CD1c-positive myeloid dendritic cell (primary cell): ENCODE data around the gene DTNBP1.

Experiments used
- DNase-seq: peaks from one replicate; pipeline ENCODE4 v3.0.0-alpha.2; 2016; ENCODE audit errors: extremely low spot score

DTNBP1 gene

DNA sequence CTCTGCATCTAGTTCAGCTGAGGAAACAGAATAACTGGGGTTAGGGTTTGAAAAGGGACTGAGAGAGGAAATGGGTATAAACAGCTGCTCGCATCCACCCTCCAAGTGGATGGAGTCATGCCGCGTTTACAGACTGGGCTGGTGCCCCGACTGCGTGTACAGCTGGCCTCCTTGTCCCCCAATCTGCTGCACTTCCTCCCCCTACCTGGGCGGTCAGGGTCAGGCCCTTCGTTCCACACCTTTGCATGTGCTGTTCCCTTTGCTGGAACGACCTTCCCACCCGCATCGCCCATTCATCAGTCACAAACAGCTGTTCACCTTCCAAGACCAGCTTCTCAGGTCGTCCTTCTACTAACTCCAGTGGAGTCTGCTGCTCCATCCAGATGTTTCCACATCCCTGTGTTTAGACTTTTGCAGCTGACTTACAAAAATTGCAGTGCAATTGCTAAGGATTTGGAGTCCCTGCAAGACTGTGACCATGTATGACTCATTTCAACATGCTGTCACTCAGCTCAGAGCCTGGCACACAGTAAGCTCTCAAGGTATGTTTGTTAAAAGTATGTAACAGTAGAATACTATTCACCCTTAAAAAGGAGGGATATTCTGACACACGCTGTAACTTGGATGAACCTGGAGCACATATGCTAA lies 129.3 kb downstream of the DTNBP1 start:
- DNase-seq, result no peak

DNA sequence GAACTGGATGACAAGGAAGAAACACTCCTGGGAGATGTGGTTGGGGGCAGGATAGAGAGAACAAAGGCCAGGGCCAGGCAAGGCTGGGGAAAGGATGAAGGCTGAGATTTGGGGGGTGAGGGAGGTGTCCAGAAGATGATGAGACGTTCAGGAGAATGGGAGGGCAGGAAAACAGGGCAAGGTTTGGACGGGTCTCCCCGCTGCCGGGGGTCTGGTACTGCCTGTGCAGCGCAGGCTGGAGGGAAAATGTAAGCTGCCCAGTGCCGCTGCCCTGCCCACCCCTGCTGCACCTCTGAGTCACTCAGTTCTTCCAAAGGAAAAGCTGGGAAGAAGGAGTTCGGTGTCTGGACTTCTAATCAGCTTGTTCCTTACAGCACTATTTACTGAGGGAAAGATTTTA lies 130.9 kb downstream of the DTNBP1 start:
- no peak for DNase-seq

DNA sequence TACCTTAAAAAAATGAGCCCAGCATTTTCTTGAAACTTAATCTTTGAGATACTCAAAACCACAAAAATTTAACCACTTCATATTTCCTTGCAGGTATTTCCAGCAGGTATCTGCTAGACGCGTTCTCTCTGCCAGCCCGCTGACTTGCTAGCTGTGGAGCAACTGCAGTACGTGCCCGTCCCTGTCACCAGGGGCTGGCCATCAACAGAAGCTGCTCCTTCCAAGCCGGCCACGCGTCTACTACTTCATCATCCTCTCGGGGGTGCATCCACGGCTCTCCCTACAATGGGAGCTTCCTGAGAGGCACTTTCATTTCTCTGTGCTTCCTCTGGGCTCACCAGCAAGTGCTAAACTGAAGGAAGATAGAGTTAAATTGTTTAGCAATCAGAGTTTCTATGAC lies 132.4 kb downstream of the DTNBP1 start:
- DNase-seq, result no peak

DNA sequence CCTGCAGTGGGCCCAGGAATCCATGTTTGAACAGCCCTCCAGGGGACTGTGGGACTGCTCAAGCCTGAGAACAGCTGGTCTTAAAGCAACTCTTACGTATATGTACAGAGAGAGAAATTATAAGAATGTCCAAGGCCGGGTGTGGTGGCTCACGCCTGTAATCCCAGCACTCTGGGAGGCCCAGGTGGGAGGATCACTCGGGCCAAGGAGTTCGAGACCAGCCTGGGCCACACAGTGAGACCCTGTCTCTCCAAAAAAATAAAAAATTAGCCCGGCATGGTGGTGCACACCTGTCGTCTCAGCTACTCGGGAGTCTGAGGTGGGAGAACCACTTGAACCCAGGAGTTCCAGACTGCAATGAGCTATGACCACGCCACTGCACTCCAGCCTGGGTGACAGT lies 134.0 kb downstream of the DTNBP1 start:
- DNase-seq, result no peak

DNA sequence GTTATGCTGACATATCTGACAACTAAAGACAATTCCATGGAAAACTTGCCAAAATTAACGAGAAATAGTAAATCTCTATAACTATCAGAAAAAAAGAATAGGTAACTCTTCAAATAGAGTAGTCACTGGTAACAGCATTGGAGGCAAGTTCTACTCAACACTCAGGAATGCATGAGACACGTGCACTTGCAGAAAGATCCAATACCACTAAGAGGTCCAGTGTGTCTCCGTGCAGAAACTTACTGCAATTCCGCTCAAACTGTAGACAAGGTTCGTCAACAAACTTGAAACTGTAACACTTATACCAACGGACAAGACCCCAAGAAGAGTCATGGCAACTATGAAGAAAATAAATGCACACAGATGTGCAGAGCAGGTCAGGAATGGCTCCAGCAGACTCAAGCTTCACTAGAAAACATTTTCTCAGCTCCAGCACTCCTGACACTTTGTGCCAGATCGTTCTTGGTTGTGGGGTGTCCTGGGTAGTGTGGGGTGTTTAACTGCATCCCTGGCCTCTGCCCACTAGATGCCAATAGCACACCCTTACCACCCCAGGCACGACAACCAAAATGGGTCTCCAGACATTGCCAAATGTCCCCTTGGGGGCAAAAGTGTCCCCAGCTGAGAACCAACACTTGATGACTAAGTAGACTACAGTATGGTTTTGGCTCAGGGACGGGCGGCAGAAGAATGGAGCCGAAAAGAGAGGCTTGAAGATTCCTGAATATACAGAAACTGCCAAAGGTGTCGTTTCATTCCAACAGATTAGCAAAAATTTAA lies 134.8 kb downstream of the DTNBP1 start:
- DNase-seq, result no peak

DNA sequence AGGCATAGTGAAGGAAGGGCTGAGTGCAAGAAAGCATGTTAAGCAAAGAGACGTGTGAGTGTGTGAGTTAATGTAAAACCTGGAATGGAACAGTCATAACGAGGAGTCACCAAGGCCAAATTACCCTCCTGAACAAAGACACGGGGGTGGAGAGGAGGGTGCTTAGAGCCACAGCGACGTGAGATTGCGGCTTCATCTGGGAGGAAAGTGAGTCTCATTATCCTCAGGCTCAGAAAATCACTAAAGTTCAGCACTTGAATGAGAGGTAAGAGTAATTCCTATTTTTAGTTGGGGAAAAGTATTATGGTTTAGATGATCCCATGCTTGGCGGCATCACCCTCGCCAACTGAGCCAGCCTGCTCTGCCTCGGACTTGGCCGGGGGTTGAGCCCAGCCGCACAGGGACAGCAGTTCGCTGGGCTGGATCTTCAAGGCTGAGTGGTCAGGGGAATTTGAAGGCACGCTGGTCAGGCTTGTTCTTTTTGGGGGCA lies 136.6 kb downstream of the DTNBP1 start:
- no peak for DNase-seq

DNA sequence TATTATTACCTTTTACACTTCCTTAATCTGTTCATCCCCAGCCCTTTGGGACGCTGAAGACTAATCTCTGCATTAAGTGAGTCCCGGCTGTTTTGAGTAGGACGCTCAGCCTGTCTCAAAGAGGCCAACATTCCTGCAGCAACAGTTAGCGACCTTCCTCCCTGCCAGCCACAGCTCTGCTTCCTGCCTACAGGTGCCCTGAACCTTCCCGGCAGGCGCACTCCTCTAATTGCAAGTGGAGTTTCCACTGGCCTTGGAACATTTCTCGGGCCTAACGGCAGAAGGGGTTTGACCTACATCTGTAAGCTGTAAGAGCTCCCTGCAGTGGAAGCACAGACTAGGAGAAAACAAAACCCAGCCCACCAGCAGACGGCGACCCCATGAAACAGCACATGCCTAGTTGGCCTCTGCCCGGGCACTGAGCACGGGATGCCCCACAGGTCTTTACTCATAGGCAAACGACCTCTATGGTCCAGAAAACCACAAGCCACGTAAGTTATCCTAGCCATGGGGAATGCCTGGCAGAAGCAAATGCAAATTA lies 137.9 kb downstream of the DTNBP1 start:
- DNase-seq, result no peak

DNA sequence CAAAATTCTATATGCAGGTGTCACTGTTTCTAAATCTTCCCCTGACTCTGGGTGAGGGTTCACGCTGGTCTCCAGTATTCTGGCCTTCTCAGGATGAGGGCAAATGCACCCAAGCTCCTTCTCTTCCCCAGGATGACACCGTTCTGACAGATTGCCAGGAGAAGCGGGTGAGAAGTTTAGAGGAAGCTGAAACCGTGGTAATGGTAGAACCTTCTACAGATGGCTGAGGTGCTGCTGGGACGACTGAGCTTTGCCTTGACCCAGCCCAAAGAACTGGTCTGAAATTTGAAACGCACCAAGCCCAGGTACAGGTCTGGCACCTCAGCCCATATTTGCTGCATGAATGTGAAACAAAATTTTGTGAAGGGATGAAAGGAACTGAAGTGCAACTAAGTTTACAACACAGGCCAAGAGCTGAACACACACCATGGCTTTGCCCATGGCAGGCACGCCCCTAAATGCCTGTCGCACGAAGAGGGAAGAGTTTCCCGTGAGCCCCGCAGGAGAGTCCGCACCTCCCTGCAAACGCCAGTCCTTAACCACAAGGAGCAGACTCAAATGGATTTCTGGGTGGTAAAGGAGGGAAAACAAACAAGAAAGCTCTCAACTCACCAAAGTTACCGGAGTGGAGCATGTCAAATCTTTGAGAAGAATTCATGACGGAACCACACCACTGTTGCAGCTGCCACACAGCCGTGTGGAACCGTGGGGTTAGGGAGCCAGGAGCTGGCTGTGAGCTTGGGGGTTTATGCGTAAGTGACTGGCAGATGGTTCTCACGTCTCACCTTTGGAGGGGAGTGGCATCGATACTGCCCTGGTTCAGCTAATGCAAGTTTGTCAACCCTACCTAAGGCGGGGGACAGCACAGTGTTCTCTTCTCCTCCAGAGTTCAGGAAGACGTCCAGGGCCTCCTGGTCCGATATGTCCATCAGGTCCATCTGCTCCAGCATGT lies 138.9 kb downstream of the DTNBP1 start:
- DNase-seq, result no peak

DNA sequence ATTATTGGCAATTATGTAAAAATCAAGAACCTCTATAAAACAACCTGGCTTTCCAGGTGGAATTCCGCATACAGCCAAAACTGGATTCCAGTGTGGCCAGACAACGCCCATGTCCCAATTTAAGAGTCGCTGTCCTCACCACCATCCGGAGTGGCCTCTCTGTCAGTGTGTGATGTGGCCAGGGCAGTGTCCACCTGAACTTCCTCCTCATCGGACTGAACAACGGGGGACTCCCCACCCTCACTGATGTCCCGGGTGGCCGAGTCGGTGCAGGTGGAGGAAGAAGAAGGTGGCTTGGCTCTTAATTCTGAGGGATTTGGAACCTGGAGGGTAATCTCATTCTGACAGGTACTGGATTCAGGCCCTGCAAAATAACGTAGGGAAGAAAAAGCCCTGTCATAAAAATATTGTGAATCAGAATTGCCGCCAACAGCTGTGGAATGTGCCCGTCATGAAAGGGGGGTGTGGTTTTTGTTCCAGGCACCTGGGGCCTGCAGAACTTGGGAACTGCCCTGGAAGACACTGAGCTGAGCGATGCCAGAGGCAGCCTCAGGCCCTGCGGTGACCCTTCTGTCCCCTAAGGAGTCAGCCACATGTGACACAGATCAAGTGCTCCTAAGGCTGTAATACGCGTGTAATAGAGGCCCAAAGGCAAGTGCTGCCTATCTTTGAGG lies 139.8 kb downstream of the DTNBP1 start:
- no peak for DNase-seq

DNA sequence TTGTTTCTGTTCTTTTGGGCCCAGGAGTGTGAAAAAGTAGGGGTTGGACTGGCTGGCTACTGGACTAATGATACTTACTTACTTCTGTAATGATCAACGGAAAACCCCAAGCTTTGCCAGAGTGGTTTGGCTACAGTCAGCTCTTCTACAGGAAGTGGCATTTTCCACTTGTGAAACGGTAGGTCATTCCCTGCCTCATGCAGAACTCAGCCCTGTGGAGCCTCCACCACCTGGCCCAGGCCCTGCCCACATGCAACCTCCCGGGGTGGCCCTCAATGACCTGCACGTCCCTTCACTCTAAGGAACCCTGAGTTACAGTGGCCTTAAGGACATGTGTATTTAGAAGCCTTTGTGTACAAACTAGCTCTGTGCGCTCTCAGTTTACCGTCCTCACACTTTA lies 140.4 kb downstream of the DTNBP1 start:
- DNase-seq, result no peak

DNA sequence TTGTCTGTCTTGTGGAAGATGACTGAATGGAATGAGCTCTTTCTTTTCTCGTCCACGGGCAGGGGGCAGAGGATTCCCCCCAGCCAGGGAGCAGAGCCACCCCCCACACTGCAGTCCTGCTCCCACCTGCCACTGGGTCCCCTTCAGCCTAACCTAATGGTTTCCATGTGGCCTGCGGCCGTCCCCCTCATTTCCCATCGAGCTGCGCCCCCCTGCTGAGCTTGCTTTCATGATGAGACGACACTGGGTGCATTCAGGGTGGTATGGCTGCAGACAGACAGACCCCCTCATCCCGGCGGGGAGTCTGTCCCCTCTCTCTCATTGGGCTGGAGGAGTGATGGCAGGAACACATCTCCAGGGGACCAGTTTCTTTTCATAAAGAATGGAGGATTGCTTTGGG lies 140.8 kb downstream of the DTNBP1 start:
- DNase-seq, result no peak

DNA sequence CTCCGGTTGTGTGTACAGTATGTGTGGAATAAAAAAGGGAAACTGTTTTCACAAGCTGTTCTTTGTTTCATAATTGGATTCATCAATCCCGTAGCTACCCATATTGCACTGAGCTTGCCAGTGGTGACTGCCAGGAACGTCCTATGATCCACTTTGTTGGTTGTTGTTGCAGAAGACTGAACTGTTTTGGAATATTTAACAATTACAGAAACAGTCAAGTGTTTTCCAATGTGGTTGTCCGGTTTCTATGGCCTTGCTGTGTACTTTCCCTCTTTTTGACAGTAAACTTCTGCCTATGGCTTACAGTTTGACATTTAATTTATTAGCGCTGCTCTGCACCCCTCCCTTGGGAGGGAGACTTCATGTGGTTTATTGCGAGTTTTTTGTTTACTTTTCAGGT lies 141.2 kb downstream of the DTNBP1 start:
- no peak for DNase-seq

DNA sequence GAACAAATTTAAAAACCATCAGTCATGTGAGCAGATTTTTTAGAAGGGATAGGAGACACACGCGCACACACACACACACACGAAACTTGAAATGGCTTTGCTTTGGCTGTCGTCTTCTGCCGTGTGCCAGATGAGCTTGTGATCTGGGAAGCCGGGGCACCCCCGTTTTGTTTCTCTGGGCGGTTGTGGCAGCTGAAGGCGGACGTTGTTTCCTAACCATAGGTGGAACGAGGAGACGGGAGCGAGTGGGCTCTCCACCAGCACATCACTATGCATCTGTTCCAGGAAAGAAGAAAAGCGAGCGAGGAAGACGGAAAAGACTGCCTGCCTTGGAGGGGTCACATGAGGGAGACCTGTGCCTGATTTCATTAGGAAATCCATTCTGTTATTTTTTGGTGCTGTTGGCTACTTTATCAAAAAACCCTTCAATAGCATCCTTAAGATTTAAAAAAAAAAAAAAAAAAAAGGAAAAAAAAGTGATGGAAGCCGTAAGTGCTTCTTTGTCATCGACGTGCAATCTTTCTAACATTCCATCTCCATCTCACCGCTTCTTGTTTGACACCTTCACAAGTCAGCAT lies 142.1 kb downstream of the DTNBP1 start:
- DNase-seq, result no peak

DNA sequence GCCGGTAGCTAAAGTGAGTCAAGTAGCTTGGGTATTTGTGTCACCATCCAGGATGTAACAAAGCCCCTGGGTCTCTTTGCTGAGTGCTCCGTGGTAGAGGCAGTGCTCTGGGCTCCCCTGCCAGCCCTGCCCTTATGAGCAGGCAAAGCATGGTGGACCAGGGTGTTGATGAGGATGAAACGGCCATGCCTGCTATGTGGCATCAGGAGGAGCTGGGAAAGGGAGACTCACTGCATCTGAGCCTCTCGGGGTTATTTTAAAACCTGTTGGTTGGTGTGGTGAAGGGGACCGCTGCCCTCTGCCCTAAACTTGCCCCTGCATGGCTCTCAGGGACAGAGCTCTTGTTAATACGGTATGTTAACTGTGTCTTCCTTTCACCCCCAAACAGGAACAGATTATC lies 143.1 kb downstream of the DTNBP1 start:
- no peak for DNase-seq

DNA sequence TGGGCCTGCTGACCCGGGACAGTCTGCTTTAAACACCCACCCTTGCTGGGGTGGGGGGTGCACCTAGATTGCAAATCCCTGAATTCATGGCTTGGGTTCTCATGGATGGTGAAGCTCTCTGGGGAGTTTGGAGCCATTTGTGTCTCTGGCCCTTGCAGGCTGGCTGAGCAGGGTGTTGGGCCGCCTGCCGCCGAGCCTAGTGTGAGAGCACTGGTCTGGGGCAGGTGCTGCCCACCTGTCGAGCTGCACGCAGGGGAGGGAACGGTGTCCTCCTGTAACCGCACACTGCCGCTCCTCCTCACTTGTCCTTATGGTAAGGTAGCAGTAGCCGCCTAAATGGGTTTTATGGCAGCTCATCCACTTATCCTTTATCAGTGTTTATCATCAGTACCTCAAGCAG lies 143.9 kb downstream of the DTNBP1 start:
- DNase-seq, result no peak

DNA sequence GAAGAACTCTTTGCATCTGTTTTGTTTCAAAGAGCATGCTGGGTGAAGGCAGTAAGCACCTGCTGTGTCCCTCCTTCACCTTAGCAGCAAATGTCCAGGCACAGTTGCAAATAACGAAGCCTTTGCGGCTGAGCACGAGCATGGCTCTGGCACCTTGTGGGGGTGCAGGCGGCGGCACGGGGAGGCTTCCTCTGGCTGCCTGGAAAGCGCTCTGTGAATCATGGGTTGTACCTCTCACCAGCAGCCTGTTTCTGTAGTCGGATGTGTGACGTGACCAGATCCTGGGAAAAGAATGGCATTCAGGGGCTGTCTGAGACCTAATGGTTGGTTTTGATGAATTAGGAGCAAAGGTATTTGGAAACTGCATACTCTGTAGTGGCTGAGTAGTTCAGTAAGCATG lies 144.8 kb downstream of the DTNBP1 start:
- DNase-seq, result no peak

DNA sequence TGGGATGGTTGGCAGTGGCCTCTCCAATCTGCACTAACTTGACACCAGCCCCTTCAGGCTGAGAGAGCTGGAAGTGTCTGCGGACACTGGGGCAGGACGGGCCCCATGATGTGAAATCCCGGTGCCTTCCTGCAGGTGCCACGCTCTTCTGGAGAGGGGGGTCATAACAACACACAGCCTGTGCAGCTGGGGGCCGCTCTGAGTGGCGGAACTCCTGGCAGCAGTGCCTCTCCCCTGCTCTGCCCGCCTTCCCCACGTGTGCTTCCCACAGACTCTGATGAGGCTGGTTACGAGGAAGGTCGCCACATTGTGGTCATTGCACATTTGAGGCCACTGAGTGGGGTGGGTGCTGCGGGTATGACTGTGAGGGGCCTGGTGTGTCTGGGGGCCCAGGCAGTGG lies 145.2 kb downstream of the DTNBP1 start:
- DNase-seq, result no peak

DNA sequence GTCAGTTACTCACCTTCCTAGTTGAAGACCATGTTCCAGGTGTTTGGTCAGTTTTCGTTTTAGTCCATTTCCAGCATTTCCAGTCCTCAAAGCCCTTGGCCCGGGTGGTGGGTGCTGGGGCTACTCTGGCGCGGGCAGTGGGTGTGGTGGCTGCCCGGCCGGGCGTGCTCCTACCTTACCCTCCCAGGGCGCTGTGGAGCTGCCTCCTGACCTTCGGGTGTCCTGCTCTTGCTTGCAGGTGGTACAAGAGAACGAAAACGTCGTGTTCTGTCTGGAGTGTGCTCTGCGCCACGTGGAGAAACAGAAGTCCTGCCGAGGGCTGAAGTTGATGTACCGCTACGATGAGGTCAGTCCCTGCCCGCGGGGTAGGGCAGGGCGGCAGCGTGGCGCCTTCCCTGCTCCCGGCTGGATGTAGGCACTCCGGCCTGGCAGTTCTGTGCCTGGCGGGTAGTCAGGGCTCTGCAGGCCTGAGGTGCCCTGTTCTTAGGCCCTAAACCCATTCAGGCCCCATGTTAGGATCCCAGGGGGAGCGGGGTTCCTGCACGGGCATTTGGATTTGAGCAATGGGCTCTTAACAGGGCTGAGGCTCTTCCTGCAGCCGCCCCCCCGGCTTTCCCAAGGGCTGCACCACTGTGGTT lies 145.8 kb downstream of the DTNBP1 start:
- no peak for DNase-seq

DNA sequence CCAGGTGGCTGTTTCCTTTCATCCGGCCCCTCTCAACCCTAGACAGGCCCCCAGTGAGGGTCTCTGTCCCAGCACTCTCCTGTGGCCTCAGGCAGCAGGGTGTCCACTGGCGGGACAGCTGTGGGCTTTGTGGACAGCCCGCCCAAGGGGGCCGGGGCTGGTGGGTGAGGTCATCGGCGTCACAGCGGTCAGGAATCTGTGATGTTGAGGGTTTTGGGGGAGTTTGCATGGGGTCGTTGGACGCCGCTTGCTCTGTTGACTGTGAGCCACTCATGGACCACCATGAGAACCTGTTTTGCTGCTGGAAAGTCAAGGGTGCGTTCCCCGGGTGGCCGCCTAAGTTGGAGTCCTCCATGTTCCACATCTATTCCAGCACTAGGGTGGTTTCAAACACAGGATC lies 146.4 kb downstream of the DTNBP1 start:
- DNase-seq, result no peak

DNA sequence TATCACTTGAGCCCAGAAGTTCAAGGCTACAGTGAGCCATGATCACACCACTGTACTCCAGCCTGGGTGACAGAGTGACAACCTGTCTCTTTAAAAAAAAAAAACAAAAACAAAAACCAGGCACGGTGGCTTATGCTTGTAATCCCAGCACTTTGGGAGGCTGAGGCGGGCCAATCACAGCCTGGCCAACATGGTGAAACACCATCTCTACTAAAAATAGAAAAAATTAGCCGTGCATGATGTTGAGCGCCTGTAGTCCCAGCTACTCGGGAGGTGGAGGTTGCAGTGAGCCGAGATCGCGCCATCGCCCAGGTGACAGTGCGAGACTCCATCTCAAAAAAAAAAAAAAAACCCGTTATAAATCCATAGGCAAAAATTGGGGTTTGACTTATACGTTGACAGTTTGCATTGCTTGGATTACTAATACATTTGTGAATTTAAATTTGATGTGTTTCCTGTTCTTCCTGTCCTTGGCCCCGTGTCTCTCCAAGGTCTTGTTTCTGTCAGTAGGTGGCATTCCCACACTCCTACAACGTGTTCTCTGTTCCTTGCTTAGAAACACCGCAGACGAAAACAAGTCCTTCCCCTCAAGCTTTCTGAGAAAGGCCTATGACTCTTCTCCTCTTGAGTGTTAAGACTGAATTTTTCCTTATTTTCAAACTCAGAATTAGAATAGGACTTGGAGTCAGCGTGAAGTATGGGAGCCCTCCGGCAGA lies 147.0 kb downstream of the DTNBP1 start:
- peak; percentile 45 for DNase-seq
